HCT116 (cell line): ENCODE measurements around the gene NELFB.

Experiments used
- CBX3 ChIP-seq: IDR thresholded peaks from 2 replicates; pipeline ENCODE4 v1.6.1; 2012; ENCODE audit warnings: low read depth
- CTCF ChIP-seq, 3 experiments: fragments of 200-600 bp in 1 of 3; sonication (generic) in 1 of 3; IDR thresholded peaks in 2 of 3; conservative IDR thresholded peaks in 1 of 3; 2 replicates each; pipeline ENCODE4 v1.5.1; 2012 to 2017; ENCODE audit warnings: low read depth in 2 of 3, low read length in 2 of 3, antibody characterized with exemption in 1 of 3, borderline replicate concordance in 1 of 3, control low read depth in 1 of 3, mild to moderate bottlenecking in 1 of 3, mixed read lengths in 1 of 3, mixed run types in 1 of 3, moderate library complexity in 1 of 3; ENCODE audit not compliant: insufficient read depth in 1 of 3
- ELF1 ChIP-seq: IDR thresholded peaks from 2 replicates; pipeline ENCODE4 v1.6.1; 2012; ENCODE audit warnings: low read depth, borderline replicate concordance
- EZH2 ChIP-seq: fragments of 200-600 bp; sonication (generic); IDR thresholded peaks from 2 replicates; pipeline ENCODE4 v1.6.1; 2017; ENCODE audit warnings: antibody characterized with exemption, mixed run types
- MAX ChIP-seq: IDR thresholded peaks from 2 replicates; pipeline ENCODE4 v1.6.1; 2012
- POLR2A ChIP-seq: IDR thresholded peaks from 2 replicates; pipeline ENCODE4 v1.7.0; 2011; ENCODE audit warnings: borderline replicate concordance; ENCODE audit not compliant: insufficient read depth, insufficient read length; ENCODE audit errors: extremely low read depth
- POLR2AphosphoS5 ChIP-seq: IDR thresholded peaks from 2 replicates; pipeline ENCODE4 v1.6.1; 2011; ENCODE audit warnings: mild to moderate bottlenecking, low read depth, low read length, moderate library complexity
- RAD21 ChIP-seq: IDR thresholded peaks from 2 replicates; pipeline ENCODE4 v1.6.1; 2012; ENCODE audit warnings: low read depth, mild to moderate bottlenecking
- SIN3A ChIP-seq: IDR thresholded peaks from 2 replicates; pipeline ENCODE4 v1.6.1; 2012; ENCODE audit warnings: low read depth
- SP1 ChIP-seq: IDR thresholded peaks from 2 replicates; pipeline ENCODE4 v1.6.1; 2012; ENCODE audit warnings: low read depth
- ZFX ChIP-seq: fragments of 450-650 bp; IDR thresholded peaks from 2 replicates; pipeline ENCODE4 v1.6.1; 2017
- ZNF274 ChIP-seq: fragments of 200-500 bp; sonication (Bioruptor generic); IDR thresholded peaks from 2 replicates; pipeline ENCODE4 v1.6.1; 2014; ENCODE audit warnings: mild to moderate bottlenecking, low read depth, low read length, inconsistent platforms

GRCh38 chr9:137228968-137229896 is 25.9 kb upstream of the NELFB start:
- TF ChIP-seq ZFX (no peak), CTCF (IDR thresholded peaks at IDR 0.05 in 2 of 3, conservative IDR thresholded peaks at IDR 0.05 in 1 of 3; ENCODE audit: borderline replicate concordance in 1 of 3, insufficient read depth in 1 of 3, low read depth in 2 of 3, low read length in 2 of 3) (no peak), POLR2AphosphoS5 (no peak), POLR2A (no peak), CBX3 (no peak), SIN3A (no peak), EZH2 (no peak), ELF1 (no peak), MAX (no peak), SP1 (no peak), RAD21 (no peak), ZNF274 (no peak)
